HEK293T (cell line): ENCODE measurements around the gene CDYL.

Source experiments
- FOXK2 ChIP-seq: fragments of 450-650 bp; IDR thresholded peaks from 2 replicates; pipeline ENCODE4 v1.6.1; 2016; ENCODE audit warnings: mild to moderate bottlenecking
- HDGF ChIP-seq: fragments of 450-650 bp; IDR thresholded peaks from 2 replicates; pipeline ENCODE4 v1.6.1; 2017; ENCODE audit warnings: antibody characterized with exemption, borderline replicate concordance
- PKNOX1 ChIP-seq: fragments of 450-650 bp; IDR thresholded peaks from 2 replicates; pipeline ENCODE4 v1.6.1; 2016
- SUZ12 ChIP-seq: fragments of 450-650 bp; IDR thresholded peaks from 2 replicates; pipeline ENCODE4 v1.6.1; 2016; ENCODE audit warnings: mild to moderate bottlenecking
- TARDBP ChIP-seq: fragments of 450-650 bp; IDR thresholded peaks from 2 replicates; pipeline ENCODE4 v1.6.1; 2016
- ZNF384 ChIP-seq: fragments of 450-650 bp; IDR thresholded peaks from 2 replicates; pipeline ENCODE4 v1.6.1; 2016

- TF ChIP-seq SUZ12 (no peak), HDGF (no peak), PKNOX1 (no peak), TARDBP (no peak), FOXK2 (no peak), ZNF384 (no peak)
Observed at GRCh38 chr6:4912559-4912958, 136.4 kb downstream of the CDYL start.
